Measurements from ENCODE around the gene SPDYE4. TPM values are rescaled to one million over a fixed set of nuclear protein-coding genes. Genes with fewer than 3 reads are reported as not detected.
A peak's percentile ranks its signal among the peaks of the same experiment; 100 is the strongest.

SPDYE4 gene
- total RNA-seq, 1 experiment from 2014 or later: not detected

GRCh38 chr17:8798176-8798845 lies 40.0 kb upstream of the SPDYE4 start:
- Mint-ChIP-seq H3K27ac (peak overlapping the region; percentile 27; the same call in 1 of the 2 replicates), H3K27me3 (ENCODE audit: low read depth) (peaks cover 4% of the 10 kb centered on the region; the same call in 1 of the 2 replicates), H3K4me3 (peak overlapping the region; percentile 81), H3K4me1 (peaks cover 17% of the 10 kb centered on the region), H3K36me3 (no peaks in the 10 kb centered on the region), H3K9me3 (no peaks in the 10 kb centered on the region)
- ChIA-PET POLR2A (interaction anchor here (0.6 kb wide), 3 partner anchors 35 to 404 kb away, joined by 3 to 7 read pairs (median 4); partner anchors contain the start of gene PIK3R5), CTCF (interaction anchor here (0.6 to 8.9 kb wide), 21 partner anchors 8 to 724 kb away, joined by 3 to 132 read pairs (median 5); partner anchors contain the start of genes MYH10 and PIK3R5)
- DNase-seq (ENCODE audit: low spot score) (no peak), ATAC-seq (peak; percentile 5; the same call in 1 of the 2 replicates)
- no peak for TF ChIP-seq ELF4 (CRISPR knock-in tag; IDR thresholded peaks at IDR 0.05; ENCODE audit: low read depth)
- no peak for TF ChIP-seq ZNF416 (CRISPR knock-in tag; IDR thresholded peaks at IDR 0.05)
- no peak for TF ChIP-seq CDX4 (CRISPR knock-in tag; IDR thresholded peaks at IDR 0.05; ENCODE audit: borderline replicate concordance)
- TF ChIP-seq MLX (CRISPR knock-in tag; IDR thresholded peaks at IDR 0.05): no peak
- TF ChIP-seq ZNF423 (CRISPR knock-in tag; IDR thresholded peaks at IDR 0.05): no peak
- TF ChIP-seq ZNF396 (CRISPR knock-in tag; IDR thresholded peaks at IDR 0.05; ENCODE audit: borderline replicate concordance): no peak
- TF ChIP-seq ZBTB21 (CRISPR knock-in tag; IDR thresholded peaks at IDR 0.05; ENCODE audit: borderline replicate concordance): no peak
- TF ChIP-seq ZNF532 (CRISPR knock-in tag; IDR thresholded peaks at IDR 0.05; ENCODE audit: borderline replicate concordance): no peak
- no peak for TF ChIP-seq FOXP1 (CRISPR knock-in tag; IDR thresholded peaks at IDR 0.05; ENCODE audit: borderline replicate concordance)
- TF ChIP-seq KAT7 (CRISPR knock-in tag; IDR thresholded peaks at IDR 0.05; ENCODE audit: borderline replicate concordance): no peak; the same call in 1 of the 2 replicates
- TF ChIP-seq SMAD3 (CRISPR knock-in tag; IDR thresholded peaks at IDR 0.05; ENCODE audit: borderline replicate concordance): no peak
- TF ChIP-seq ZNF671 (CRISPR knock-in tag; IDR thresholded peaks at IDR 0.05): no peak
- no peak for TF ChIP-seq GTF2I (CRISPR knock-in tag; conservative IDR thresholded peaks at IDR 0.05)
- no peak for TF ChIP-seq NR3C1 (CRISPR knock-in tag; conservative IDR thresholded peaks at IDR 0.05; ENCODE audit: low read depth)
- TF ChIP-seq MYBL2 (CRISPR knock-in tag; IDR thresholded peaks at IDR 0.05): no peak
- TF ChIP-seq SOX15 (CRISPR knock-in tag; IDR thresholded peaks at IDR 0.05): no peak
- no peak for TF ChIP-seq CBFB (CRISPR knock-in tag; IDR thresholded peaks at IDR 0.05; ENCODE audit: low read depth)
- no peak for TF ChIP-seq NR2C2 (CRISPR knock-in tag; IDR thresholded peaks at IDR 0.05)
- TF ChIP-seq OVOL2 (CRISPR knock-in tag; IDR thresholded peaks at IDR 0.05; ENCODE audit: borderline replicate concordance): no peak
- no peak for TF ChIP-seq EMX1 (CRISPR knock-in tag; IDR thresholded peaks at IDR 0.05)

Measured in WTC11 (cell line).